ENCODE measurements around the gene GPR149. TPM values are rescaled to one million over a fixed set of nuclear protein-coding genes. Genes with fewer than 3 reads are reported as not detected.

The GPR149 gene
- polyA plus RNA-seq, 1 donor (not counting 4 experiments of a cell fraction or from before 2014, with no cell fraction given) = not detected

GRCh38 chr3:154398084-154398967 lies 31.7 kb downstream of the GPR149 start:
- Histone ChIP-seq H3K36me3 (ENCODE audit: control insufficient read depth in 2 of 2, extremely low read depth in 1 of 2, insufficient read depth in 2 of 2, low read length in 2 of 2) (no peaks in the 10 kb centered on the region), H4K20me1 (ENCODE audit: control insufficient read depth, extremely low read depth, insufficient read depth, low read length) (no peaks in the 10 kb centered on the region), H3K9ac (ENCODE audit: control insufficient read depth, extremely low read depth, insufficient read depth, low read length) (no peak overlapping the region), H3K79me2 (ENCODE audit: control insufficient read depth, insufficient read depth, low read length) (no peaks in the 10 kb centered on the region), H3K4me2 (ENCODE audit: control insufficient read depth, extremely low read depth, insufficient read depth, low read depth, low read length) (no peak overlapping the region), H3K4me3 (ENCODE audit: control insufficient read depth in 2 of 3, extremely low read depth in 1 of 3, insufficient read depth in 2 of 3, low read depth in 1 of 3, low read length in 3 of 3) (no peak overlapping the region), H3K9me1 (ENCODE audit: control insufficient read depth, extremely low read depth, insufficient read depth, low read length) (no peaks in the 10 kb centered on the region), H3K27me3 (ENCODE audit: control insufficient read depth, extremely low read depth, insufficient read depth, low read length) (no peaks in the 10 kb centered on the region), H2AFZ (ENCODE audit: control insufficient read depth, low read length) (no peak overlapping the region), H3K4me1 (ENCODE audit: control insufficient read depth, extremely low read depth, insufficient read depth, low read length) (no peaks in the 10 kb centered on the region), H3K9me3 (ENCODE audit: control insufficient read depth, low read depth, low read length) (no peaks in the 10 kb centered on the region), H3K27ac (ENCODE audit: control insufficient read depth, insufficient read depth, low read length) (no peak overlapping the region)
- FAIRE-seq (no peak), DNase-seq (ENCODE audit: low read depth, low spot score) (no peak)
- TF ChIP-seq EZH2 (IDR thresholded peaks at IDR 0.05; ENCODE audit: low read length) (no peak), CTCF (optimal IDR thresholded peaks at IDR 0.05 in 1 of 3, IDR thresholded peaks at IDR 0.05 in 1 of 3, conservative IDR thresholded peaks at IDR 0.05 in 1 of 3; ENCODE audit: extremely low read depth in 1 of 3, insufficient read depth in 2 of 3, low read length in 3 of 3) (no peak)
- dilution Hi-C loops (cut with MboI; ENCODE audit: extremely low pct_ligation_motif_present, low sequenced_read_pairs) = no loop called here

- Histone ChIP-seq H3K27me3 (ENCODE audit: control insufficient read depth, extremely low read depth, insufficient read depth, low read length) (no peaks in the 10 kb centered on the region), H3K79me2 (ENCODE audit: control insufficient read depth, insufficient read depth, low read length) (no peaks in the 10 kb centered on the region), H3K4me2 (ENCODE audit: control insufficient read depth, extremely low read depth, insufficient read depth, low read depth, low read length) (no peak overlapping the region), H3K9ac (ENCODE audit: control insufficient read depth, extremely low read depth, insufficient read depth, low read length) (no peak overlapping the region), H3K4me1 (ENCODE audit: control insufficient read depth, extremely low read depth, insufficient read depth, low read length) (no peaks in the 10 kb centered on the region), H3K9me1 (ENCODE audit: control insufficient read depth, extremely low read depth, insufficient read depth, low read length) (no peaks in the 10 kb centered on the region), H3K4me3 (ENCODE audit: control insufficient read depth in 2 of 3, extremely low read depth in 1 of 3, insufficient read depth in 2 of 3, low read depth in 1 of 3, low read length in 3 of 3) (no peak overlapping the region), H4K20me1 (ENCODE audit: control insufficient read depth, extremely low read depth, insufficient read depth, low read length) (no peaks in the 10 kb centered on the region), H3K9me3 (ENCODE audit: control insufficient read depth, low read depth, low read length) (no peaks in the 10 kb centered on the region), H3K27ac (ENCODE audit: control insufficient read depth, insufficient read depth, low read length) (no peak overlapping the region), H3K36me3 (ENCODE audit: control insufficient read depth in 2 of 2, extremely low read depth in 1 of 2, insufficient read depth in 2 of 2, low read length in 2 of 2) (no peaks in the 10 kb centered on the region), H2AFZ (ENCODE audit: control insufficient read depth, low read length) (no peak overlapping the region)
- dilution Hi-C loops (cut with MboI; ENCODE audit: extremely low pct_ligation_motif_present, low sequenced_read_pairs) = no loop called here
- DNase-seq (ENCODE audit: low read depth, low spot score) = no peak
- FAIRE-seq = no peak
- TF ChIP-seq EZH2 (IDR thresholded peaks at IDR 0.05; ENCODE audit: low read length) (no peak), CTCF (optimal IDR thresholded peaks at IDR 0.05 in 1 of 3, IDR thresholded peaks at IDR 0.05 in 1 of 3, conservative IDR thresholded peaks at IDR 0.05 in 1 of 3; ENCODE audit: extremely low read depth in 1 of 3, insufficient read depth in 2 of 3, low read length in 3 of 3) (no peak)
Observed at GRCh38 chr3:154389861-154390260, 40.1 kb downstream of the GPR149 start.

Measured in keratinocyte (primary cell).